SH-SY5Y (cell line): Measurements from ENCODE around the gene ZNF654.

Source experiments
- GATA2 ChIP-seq: IDR thresholded peaks from 2 replicates; pipeline ENCODE4 v1.6.1; 2011; ENCODE audit warnings: mild to moderate bottlenecking, low read depth, low read length
- GATA3 ChIP-seq: IDR thresholded peaks from 2 replicates; pipeline ENCODE4 v1.6.1; 2011; ENCODE audit warnings: low read depth, mild to moderate bottlenecking, low read length, moderate library complexity

The ZNF654 gene

DNA sequence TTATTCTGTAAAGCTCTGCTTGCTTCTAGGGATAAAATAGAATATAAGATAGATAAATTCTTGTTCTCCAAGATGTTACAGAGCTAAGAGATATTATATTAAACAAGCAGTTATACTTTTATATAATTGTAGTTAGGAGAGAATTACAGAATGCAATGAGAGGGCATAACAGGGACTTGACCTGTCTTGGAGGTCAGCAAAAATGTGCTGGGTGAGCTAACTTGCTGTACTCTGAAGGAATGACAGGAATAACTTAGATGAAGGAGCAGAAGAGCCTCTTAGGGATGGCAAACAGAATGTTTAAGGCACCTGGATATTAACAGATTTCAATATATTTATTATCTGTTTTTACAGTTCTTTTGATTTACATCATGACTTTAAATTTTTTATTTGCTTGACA, 33.2 kb downstream of the ZNF654 start:
- TF ChIP-seq GATA3 (no peak), GATA2 (no peak)

- TF ChIP-seq GATA2, result no peak
Measured at GRCh38 chr3:88093266-88093665, 34.2 kb downstream of the ZNF654 start.

- TF ChIP-seq GATA2 (no peak), GATA3 (no peak)
Measured at GRCh38 chr3:88101142-88101541, 42.1 kb downstream of the ZNF654 start.

GRCh38 chr3:88105325-88105724, 46.3 kb downstream of the ZNF654 start:
- TF ChIP-seq GATA2, result no peak
- TF ChIP-seq GATA3, result no peak

- TF ChIP-seq GATA3 (no peak), GATA2 (no peak)
Measured at GRCh38 chr3:88112289-88112688, 53.2 kb downstream of the ZNF654 start.

GRCh38 chr3:88113311-88114162, 54.5 kb downstream of the ZNF654 start:
- TF ChIP-seq GATA3 (no peak), GATA2 (no peak)

GRCh38 chr3:88114878-88115549, 56.0 kb downstream of the ZNF654 start:
- TF ChIP-seq GATA3 (no peak), GATA2 (no peak)

- TF ChIP-seq GATA3 (no peak), GATA2 (no peak)
Measured at GRCh38 chr3:88117683-88118082, 58.6 kb downstream of the ZNF654 start.

GRCh38 chr3:88123526-88123925, 64.5 kb downstream of the ZNF654 start:
- no peak for TF ChIP-seq GATA2
- no peak for TF ChIP-seq GATA3

DNA sequence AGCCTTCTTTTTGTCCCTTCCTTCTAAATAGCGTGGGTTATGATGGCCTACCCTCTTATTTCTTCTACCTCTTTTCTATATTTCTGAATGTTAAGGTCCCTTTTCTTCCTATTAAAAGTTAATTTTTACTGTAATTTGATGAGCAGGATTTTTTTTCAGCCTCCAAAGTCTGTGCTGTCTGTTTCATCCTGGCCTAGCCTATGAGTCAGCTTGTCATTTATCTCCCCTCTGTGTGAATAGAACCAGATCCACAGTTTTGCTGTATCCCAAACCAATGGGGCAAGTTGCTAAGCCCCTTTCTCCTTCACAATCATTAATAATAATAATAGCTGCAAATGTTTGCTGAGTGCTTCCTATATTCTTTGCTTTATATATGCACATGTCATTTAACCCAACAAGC, 72.6 kb downstream of the ZNF654 start:
- TF ChIP-seq GATA2, result no peak
- no peak for TF ChIP-seq GATA3

- TF ChIP-seq GATA2, result no peak
- no peak for TF ChIP-seq GATA3
Measured at GRCh38 chr3:88132894-88133293, 73.8 kb downstream of the ZNF654 start.

DNA sequence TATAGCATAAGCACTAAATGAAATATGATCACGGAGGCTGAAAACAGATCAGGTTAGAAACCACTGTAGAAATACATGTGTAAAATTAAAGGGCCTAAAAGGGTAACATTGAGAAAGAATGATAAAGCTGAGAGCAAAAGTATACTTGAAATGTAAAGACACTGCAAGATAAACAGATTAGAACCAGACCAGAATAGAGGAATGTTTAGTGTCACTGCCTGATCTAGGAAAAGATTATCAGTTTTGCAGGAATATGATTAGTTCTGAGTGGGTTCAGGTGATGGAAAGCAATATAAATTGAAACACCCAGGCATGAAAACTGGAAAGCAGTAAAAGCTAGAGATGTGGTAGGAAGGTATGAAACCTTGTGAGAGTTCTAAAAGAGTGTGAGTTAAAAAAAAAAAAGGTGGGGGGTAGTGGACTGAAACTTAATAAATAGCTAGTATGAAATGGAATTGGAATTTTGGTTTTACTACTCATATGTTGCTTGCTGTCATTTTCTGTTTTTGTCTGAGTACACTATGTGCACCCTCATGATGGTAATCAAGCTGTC, 74.7 kb downstream of the ZNF654 start:
- TF ChIP-seq GATA2, result peak; percentile 47; the same call in 1 of the 2 replicates
- peak; percentile 67 for TF ChIP-seq GATA3

- TF ChIP-seq GATA3 (no peak), GATA2 (no peak)
Measured at GRCh38 chr3:88137836-88138235, 78.8 kb downstream of the ZNF654 start.

GRCh38 chr3:88141458-88142083, 82.5 kb downstream of the ZNF654 start:
- TF ChIP-seq GATA2 (no peak), GATA3 (no peak)
